H9 (cell line): ENCODE data around the gene SERTAD1. TPM values are rescaled to one million over a fixed set of nuclear protein-coding genes. Genes with fewer than 3 reads are reported as not detected.

ENCODE experiments used
- DNase-seq: peaks from one replicate; pipeline ENCODE4 v3.0.0-alpha.2; 2017
- H2AFZ ChIP-seq: one replicate; pipeline ENCODE4 v1.6.1; 2013; ENCODE audit warnings: mild to moderate bottlenecking, low read length, control low read depth, moderate library complexity
- H2AK5ac ChIP-seq: 2 replicates; pipeline ENCODE4 v1.6.1; 2013; ENCODE audit warnings: low read length, control low read depth, mixed read lengths; ENCODE audit not compliant: insufficient read length
- H2BK120ac ChIP-seq: one replicate; pipeline ENCODE4 v1.6.1; 2013; ENCODE audit warnings: low read depth, mild to moderate bottlenecking, low read length, control low read depth, inconsistent platforms; ENCODE audit not compliant: poor library complexity, severe bottlenecking
- H2BK12ac ChIP-seq: 2 replicates; pipeline ENCODE4 v1.6.1; 2013; ENCODE audit warnings: low read length, control low read depth, mixed read lengths, low read depth; ENCODE audit not compliant: insufficient read length
- H2BK15ac ChIP-seq: 2 replicates; pipeline ENCODE4 v1.6.1; 2013; ENCODE audit warnings: low read depth, low read length, control low read depth
- H2BK20ac ChIP-seq: one replicate; pipeline ENCODE4 v1.6.1; 2013; ENCODE audit warnings: low read depth, mild to moderate bottlenecking, low read length, control low read depth, inconsistent platforms; ENCODE audit not compliant: poor library complexity, severe bottlenecking
- H2BK5ac ChIP-seq: 2 replicates; pipeline ENCODE4 v1.6.1; 2013; ENCODE audit warnings: low read length, control low read depth, mixed read lengths; ENCODE audit not compliant: insufficient read length
- H3K14ac ChIP-seq: 2 replicates; pipeline ENCODE4 v1.6.1; 2013; ENCODE audit warnings: low read length, control low read depth; ENCODE audit not compliant: insufficient read depth
- H3K18ac ChIP-seq: 2 replicates; pipeline ENCODE4 v1.6.1; 2013; ENCODE audit warnings: low read depth, mild to moderate bottlenecking, mixed read lengths, low read length, control low read depth; ENCODE audit not compliant: insufficient read length
- H3K23ac ChIP-seq: 2 replicates; pipeline ENCODE4 v1.6.1; 2013; ENCODE audit warnings: low read length, control low read depth, mixed read lengths, low read depth; ENCODE audit not compliant: insufficient read length
- H3K23me2 ChIP-seq: 2 replicates; pipeline ENCODE4 v1.6.1; 2013; ENCODE audit warnings: low read depth, mild to moderate bottlenecking, mixed read lengths, low read length, control low read depth; ENCODE audit not compliant: insufficient read length, poor library complexity, severe bottlenecking
- H3K27ac ChIP-seq: 2 replicates; pipeline ENCODE4 v1.5.1; 2013; ENCODE audit warnings: low read length, control low read depth, mixed read lengths, low read depth; ENCODE audit not compliant: insufficient read length
- H3K27me3 ChIP-seq: 2 replicates; pipeline ENCODE4 v1.6.1; 2013; ENCODE audit warnings: low read length, control low read depth, inconsistent platforms; ENCODE audit not compliant: insufficient read depth
- H3K4ac ChIP-seq: 2 replicates; pipeline ENCODE4 v1.6.1; 2013; ENCODE audit warnings: low read depth, mild to moderate bottlenecking, control low read depth, inconsistent platforms, low read length, moderate library complexity
- H3K4me1 ChIP-seq: 2 replicates; pipeline ENCODE4 v1.6.1; 2013; ENCODE audit warnings: low read length, control low read depth, inconsistent platforms; ENCODE audit not compliant: insufficient read depth
- H3K4me2 ChIP-seq: 2 replicates; pipeline ENCODE4 v1.6.1; 2013; ENCODE audit warnings: low read length, control low read depth, mixed read lengths; ENCODE audit not compliant: insufficient read length, insufficient read depth
- H3K56ac ChIP-seq: 2 replicates; pipeline ENCODE4 v1.6.1; 2013; ENCODE audit warnings: low read depth, mild to moderate bottlenecking, mixed read lengths, low read length, control low read depth; ENCODE audit not compliant: insufficient read length
- H3K79me1 ChIP-seq: 2 replicates; pipeline ENCODE4 v1.6.1; 2013; ENCODE audit warnings: low read depth, mild to moderate bottlenecking, moderate library complexity, low read length, control low read depth, inconsistent platforms; ENCODE audit not compliant: insufficient read depth, poor library complexity, severe bottlenecking
- H3K79me2 ChIP-seq: 2 replicates; pipeline ENCODE4 v1.6.1; 2013; ENCODE audit warnings: low read length, control low read depth, inconsistent platforms; ENCODE audit not compliant: insufficient read depth
- H3K9ac ChIP-seq: 2 replicates; pipeline ENCODE4 v1.6.1; 2013; ENCODE audit warnings: low read length, control low read depth, mixed read lengths; ENCODE audit not compliant: insufficient read length; ENCODE audit errors: extremely low read depth
- H3K9me3 ChIP-seq: one replicate; pipeline ENCODE4 v1.6.1; 2013; ENCODE audit warnings: low read depth, low read length, inconsistent platforms; ENCODE audit not compliant: control insufficient read depth
- H3T11ph ChIP-seq: one replicate; pipeline ENCODE4 v1.6.1; 2013; ENCODE audit warnings: mild to moderate bottlenecking, low read length, control low read depth, inconsistent platforms
- H4K20me1 ChIP-seq: one replicate; pipeline ENCODE4 v1.6.1; 2013; ENCODE audit not compliant: control insufficient read depth, insufficient read length, insufficient read depth
- H4K5ac ChIP-seq: 2 replicates; pipeline ENCODE4 v1.6.1; 2013; ENCODE audit warnings: low read depth, mild to moderate bottlenecking, mixed read lengths, low read length, control low read depth; ENCODE audit not compliant: insufficient read length
- H4K8ac ChIP-seq: replicated peaks from 2 replicates; pipeline ENCODE4 v1.6.1; 2013; ENCODE audit warnings: low read length, control low read depth, mixed read lengths, low read depth; ENCODE audit not compliant: insufficient read length
- H4K91ac ChIP-seq: 2 replicates; pipeline ENCODE4 v1.6.1; 2013; ENCODE audit warnings: low read depth, mild to moderate bottlenecking, moderate library complexity, mixed read lengths, low read length, control low read depth; ENCODE audit not compliant: insufficient read length
- H3K27ac Mint-ChIP-seq, 3 experiments: 2 replicates in 2 of 3; 3 replicates in 1 of 3; pipeline ENCODE4 v1.8.0; 2020 to 2021; ENCODE audit warnings: mixed read lengths in 3 of 3, mild to moderate bottlenecking in 1 of 3, moderate library complexity in 1 of 3
- H3K27me3 Mint-ChIP-seq: 2 replicates; pipeline ENCODE4 v1.8.0; 2021; ENCODE audit warnings: low read depth, mild to moderate bottlenecking, moderate library complexity, mixed read lengths
- H3K36me3 Mint-ChIP-seq, 3 experiments: 2 replicates in 2 of 3; 3 replicates in 1 of 3; pipeline ENCODE4 v1.8.0; 2020 to 2021; ENCODE audit warnings: low read depth in 3 of 3, mixed read lengths in 3 of 3; ENCODE audit not compliant: insufficient read depth in 1 of 3
- H3K4me1 Mint-ChIP-seq, 2 experiments: 2 replicates each; pipeline ENCODE4 v1.8.0; 2020; ENCODE audit warnings: mixed read lengths in 2 of 2
- H3K4me3 Mint-ChIP-seq, 2 experiments: 2 replicates in 1 of 2; 3 replicates in 1 of 2; pipeline ENCODE4 v1.8.0; 2020 to 2021; ENCODE audit warnings: mild to moderate bottlenecking in 2 of 2, mixed read lengths in 2 of 2, moderate library complexity in 1 of 2
- H3K9me3 Mint-ChIP-seq, 2 experiments: 2 replicates in 1 of 2; 3 replicates in 1 of 2; pipeline ENCODE4 v1.8.0; 2020; ENCODE audit warnings: mild to moderate bottlenecking in 2 of 2, mixed read lengths in 2 of 2, moderate library complexity in 1 of 2
- WGBS: extraction: QIAGEN DNeasy Blood & Tissue Kit; methylation state at CpG from one replicate; pipeline ENCODE4 v1.1.7; 2013; ENCODE audit warnings: missing lambda C conversion rate, low lambda C conversion rate, mixed read lengths; ENCODE audit not compliant: insufficient read length; ENCODE audit errors: extremely low coverage; 5-methylcytosine and 5-hydroxymethylcytosine counted together
- total RNA-seq: library from RNA; stranded (reverse); gene quantifications from 2 replicates; pipeline ENCODE4 v1.2.1, GENCODE V29; 2021
- TF ChIP-seq, protein P1 (sequence below): fragments of 200-600 bp; sonication (generic); conservative IDR thresholded peaks from 3 replicates; pipeline ENCODE4 v1.8.0; 2021; ENCODE audit warnings: antibody characterized with exemption, mild to moderate bottlenecking

The SERTAD1 gene
- total RNA-seq, 1 experiment from 2014 or later = 7.9 TPM

- no peaks in the 10 kb centered on the region for H3K9me3 ChIP-seq
- H3K79me2 ChIP-seq = no peaks in the 10 kb centered on the region
- H2BK15ac ChIP-seq = no peak overlapping the region
- no peak overlapping the region for H2BK120ac ChIP-seq
- no peak overlapping the region for H2AK5ac ChIP-seq
- TF ChIP-seq, protein P1, sequence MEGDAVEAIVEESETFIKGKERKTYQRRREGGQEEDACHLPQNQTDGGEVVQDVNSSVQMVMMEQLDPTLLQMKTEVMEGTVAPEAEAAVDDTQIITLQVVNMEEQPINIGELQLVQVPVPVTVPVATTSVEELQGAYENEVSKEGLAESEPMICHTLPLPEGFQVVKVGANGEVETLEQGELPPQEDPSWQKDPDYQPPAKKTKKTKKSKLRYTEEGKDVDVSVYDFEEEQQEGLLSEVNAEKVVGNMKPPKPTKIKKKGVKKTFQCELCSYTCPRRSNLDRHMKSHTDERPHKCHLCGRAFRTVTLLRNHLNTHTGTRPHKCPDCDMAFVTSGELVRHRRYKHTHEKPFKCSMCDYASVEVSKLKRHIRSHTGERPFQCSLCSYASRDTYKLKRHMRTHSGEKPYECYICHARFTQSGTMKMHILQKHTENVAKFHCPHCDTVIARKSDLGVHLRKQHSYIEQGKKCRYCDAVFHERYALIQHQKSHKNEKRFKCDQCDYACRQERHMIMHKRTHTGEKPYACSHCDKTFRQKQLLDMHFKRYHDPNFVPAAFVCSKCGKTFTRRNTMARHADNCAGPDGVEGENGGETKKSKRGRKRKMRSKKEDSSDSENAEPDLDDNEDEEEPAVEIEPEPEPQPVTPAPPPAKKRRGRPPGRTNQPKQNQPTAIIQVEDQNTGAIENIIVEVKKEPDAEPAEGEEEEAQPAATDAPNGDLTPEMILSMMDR = no peak
- H3K4me1 ChIP-seq = no peaks in the 10 kb centered on the region
- H4K20me1 ChIP-seq = no peaks in the 10 kb centered on the region
- Mint-ChIP-seq H3K27ac (no peak overlapping the region; a peak in 2 of 7 replicates), H3K4me3 (no peak overlapping the region), H3K4me1 (peaks cover 0 to 2% of the 10 kb centered on the region in 2 experiments; a peak in 1 of 4 replicates), H3K27me3 (no peaks in the 10 kb centered on the region), H3K9me3 (no peaks in the 10 kb centered on the region), H3K36me3 (peaks cover 21 to 71% (median 59%) of the 10 kb centered on the region in 3 experiments)
- H3K56ac ChIP-seq = no peak overlapping the region
- no peak overlapping the region for H3K4me2 ChIP-seq
- H2BK20ac ChIP-seq = no peak overlapping the region
- no peak overlapping the region for H3K4ac ChIP-seq
- H4K8ac ChIP-seq = no peak overlapping the region
- no peak overlapping the region for H3K9ac ChIP-seq
- no peaks in the 10 kb centered on the region for H3K79me1 ChIP-seq
- no peak overlapping the region for H3K27ac ChIP-seq
- no CpG with 5 or more reads among the region's 7 CpGs for WGBS
- H2AFZ ChIP-seq = no peak overlapping the region
- no peak overlapping the region for H4K91ac ChIP-seq
- H3K23ac ChIP-seq = no peak overlapping the region
- no peak overlapping the region for H2BK5ac ChIP-seq
- H3K27me3 ChIP-seq = no peaks in the 10 kb centered on the region
- H3K18ac ChIP-seq = no peak overlapping the region
- no peak overlapping the region for H3K14ac ChIP-seq
- H3K23me2 ChIP-seq = no peaks in the 10 kb centered on the region
- DNase-seq = no peak
- no peak overlapping the region for H3T11ph ChIP-seq
- H4K5ac ChIP-seq = no peak overlapping the region
- no peak overlapping the region for H2BK12ac ChIP-seq
Observed at GRCh38 chr19:40374084-40374483, 51.7 kb downstream of the SERTAD1 start.
